Gastroesophageal sphincter (tissue), 4 donors: ENCODE measurements around the gene RNF213. TPM values are rescaled to one million over a fixed set of nuclear protein-coding genes. Genes with fewer than 3 reads are reported as not detected.

ENCODE experiments used
- ATAC-seq: fragments of 150-250 bp; one replicate; pipeline ENCODE4 v1.9.1; 2016; ENCODE audit warnings: mild to moderate bottlenecking, moderate library complexity
- H3K27ac ChIP-seq, 4 donors: fragments of 200-600 bp; sonication (generic) in 3 of 4; 1 replicate in 3 of 4; 2 replicates in 1 of 4; pipeline ENCODE4 v1.5.1; 2016 to 2019
- H3K27me3 ChIP-seq: fragments of 200-600 bp; sonication (generic); one replicate; pipeline ENCODE4 v1.5.1; 2019
- H3K36me3 ChIP-seq, 2 donors: fragments of 200-600 bp; sonication (generic); one replicate each; pipeline ENCODE4 v1.5.1; 2019; ENCODE audit warnings: control low read depth in 1 of 2
- H3K4me1 ChIP-seq, 3 donors: fragments of 200-600 bp; sonication (generic); 1 replicate in 2 of 3; 2 replicates in 1 of 3; pipeline ENCODE4 v1.5.1; 2016 to 2019; ENCODE audit warnings: control low read depth in 2 of 3
- H3K4me3 ChIP-seq, 2 donors: fragments of 200-600 bp; sonication (generic); one replicate each; pipeline ENCODE4 v1.5.1; 2019; ENCODE audit warnings: mild to moderate bottlenecking in 1 of 2, moderate library complexity in 1 of 2
- H3K9me3 ChIP-seq, 3 donors: fragments of 200-600 bp; sonication (generic); one replicate each; pipeline ENCODE4 v1.5.1; 2017 to 2019; ENCODE audit warnings: control low read depth in 2 of 3
- CTCF ChIP-seq, 4 experiments: fragments of 200-600 bp in 2 of 4; fragments of 450-650 bp in 2 of 4; sonication (generic) in 1 of 4; IDR thresholded peaks; one replicate each; pipeline ENCODE4 v1.5.1; 2017 to 2019; ENCODE audit warnings: antibody characterized with exemption in 4 of 4, mild to moderate bottlenecking in 2 of 4, moderate library complexity in 2 of 4
- EP300 ChIP-seq: sonication (generic); formaldehyde crosslinking; IDR thresholded peaks from one replicate; pipeline ENCODE4 v1.6.1; 2017; ENCODE audit warnings: antibody characterized with exemption, mild to moderate bottlenecking
- POLR2A ChIP-seq, 2 donors: fragments of 450-650 bp; IDR thresholded peaks; one replicate each; pipeline ENCODE4 v1.6.1; 2017; ENCODE audit warnings: antibody characterized with exemption in 2 of 2, mild to moderate bottlenecking in 2 of 2, moderate library complexity in 1 of 2
- POLR2AphosphoS5 ChIP-seq: sonication (generic); formaldehyde crosslinking; IDR thresholded peaks from one replicate; pipeline ENCODE4 v1.6.1; 2017; ENCODE audit warnings: antibody characterized with exemption
- WGBS, 2 donors: methylation state at CpG; one replicate each; pipeline ENCODE4 v1.1.5; 2018; ENCODE audit warnings: low coverage in 1 of 2; 5-methylcytosine and 5-hydroxymethylcytosine counted together
- total RNA-seq, 4 donors: library from RNA; depleted of rRNA; stranded (reverse); fragments of >200 nt; gene quantifications; one replicate each; pipeline ENCODE4 v1.1.0, GENCODE V29; 2016

The RNF213 gene
- total RNA-seq, 4 donors from 2014 or later: 59.2 to 87.6 (median 67.8) TPM

GRCh38 chr17:80372456-80372855 lies 111.8 kb downstream of the RNF213 start:
- Histone ChIP-seq H3K4me1 (no peaks in the 10 kb centered on the region), H3K27ac (no peak overlapping the region), H3K36me3 (peaks cover 0 to 100% of the 10 kb centered on the region in 2 donors), H3K9me3 (no peaks in the 10 kb centered on the region), H3K27me3 (no peaks in the 10 kb centered on the region), H3K4me3 (no peak overlapping the region)
- 73 to 77% methylated on average over 3 to 6 of the region's 11 CpGs for WGBS, 2 donors
- ATAC-seq: no peak
- TF ChIP-seq POLR2A (IDR thresholded peaks at IDR 0.05) (no peak), POLR2AphosphoS5 (no peak), CTCF (IDR thresholded peaks at IDR 0.05) (no peak), EP300 (no peak)

GRCh38 chr17:80372922-80373570 lies 112.4 kb downstream of the RNF213 start:
- H3K36me3 ChIP-seq: peaks cover 0 to 100% of the 10 kb centered on the region in 2 donors
- no peak for ATAC-seq
- TF ChIP-seq POLR2AphosphoS5 (no peak), EP300 (no peak), CTCF (IDR thresholded peaks at IDR 0.05) (no peak), POLR2A (IDR thresholded peaks at IDR 0.05) (no peak)
- H3K4me3 ChIP-seq: no peak overlapping the region
- H3K9me3 ChIP-seq: no peaks in the 10 kb centered on the region
- H3K27ac ChIP-seq: no peak overlapping the region
- no peaks in the 10 kb centered on the region for H3K4me1 ChIP-seq
- WGBS, 2 donors: 88% methylated on average over 6 of the region's 18 CpGs; no CpG with 5 or more reads in 1 of the 2 donors
- H3K27me3 ChIP-seq: no peaks in the 10 kb centered on the region

GRCh38 chr17:80374039-80374731 lies 113.5 kb downstream of the RNF213 start:
- H3K4me3 ChIP-seq: no peak overlapping the region
- TF ChIP-seq CTCF (IDR thresholded peaks at IDR 0.05) (no peak), POLR2AphosphoS5 (no peak), POLR2A (IDR thresholded peaks at IDR 0.05) (no peak), EP300 (no peak)
- no peaks in the 10 kb centered on the region for H3K27me3 ChIP-seq
- ATAC-seq: no peak
- no peak overlapping the region for H3K27ac ChIP-seq
- H3K4me1 ChIP-seq: no peaks in the 10 kb centered on the region
- H3K36me3 ChIP-seq: peaks cover 0 to 100% of the 10 kb centered on the region in 2 donors
- 91 to 93% methylated on average over 5 to 14 of the region's 22 CpGs for WGBS, 2 donors
- no peaks in the 10 kb centered on the region for H3K9me3 ChIP-seq

GRCh38 chr17:80374732-80375585 lies 114.3 kb downstream of the RNF213 start:
- WGBS, 2 donors: 43 to 63% methylated on average over 2 to 9 of the region's 14 CpGs
- Histone ChIP-seq H3K36me3 (peaks cover 0 to 100% of the 10 kb centered on the region in 2 donors), H3K4me3 (no peak overlapping the region), H3K4me1 (no peaks in the 10 kb centered on the region), H3K9me3 (no peaks in the 10 kb centered on the region), H3K27me3 (no peaks in the 10 kb centered on the region), H3K27ac (no peak overlapping the region)
- TF ChIP-seq EP300: no peak
- no peak for TF ChIP-seq POLR2A (IDR thresholded peaks at IDR 0.05)
- TF ChIP-seq POLR2AphosphoS5: no peak
- no peak for TF ChIP-seq CTCF (IDR thresholded peaks at IDR 0.05)
- no peak for ATAC-seq
